Mucosa of descending colon (tissue), 3 donors: ENCODE results near the gene POLQ. TPM values are rescaled to one million over a fixed set of nuclear protein-coding genes. Genes with fewer than 3 reads are reported as not detected.
"Not testable (repeated sequence)": the region's sequence is repeated elsewhere in the genome, so short reads cannot be mapped to it uniquely, and the experiment has no call there.

ENCODE experiments used
- ATAC-seq: fragments of 200-7000 bp; cut with Tn5 transposase; one replicate; pipeline ENCODE4 v1.9.1; 2020; ENCODE audit warnings: mild to moderate bottlenecking, moderate library complexity
- DNase-seq, 3 donors: peaks; one replicate each; pipeline ENCODE4 v3.0.0-alpha.2; 2020
- H3K36me3 ChIP-seq: fragments of 200-600 bp; one replicate; pipeline ENCODE4 v1.8.0; 2021; ENCODE audit warnings: low read depth, mild to moderate bottlenecking
- H3K4me1 ChIP-seq: fragments of 200-600 bp; one replicate; pipeline ENCODE4 v1.8.0; 2021; ENCODE audit warnings: low read depth, mild to moderate bottlenecking
- H3K4me3 ChIP-seq: fragments of 200-600 bp; one replicate; pipeline ENCODE4 v1.8.0; 2021; ENCODE audit warnings: mild to moderate bottlenecking
- H3K9me3 ChIP-seq: fragments of 200-600 bp; one replicate; pipeline ENCODE4 v1.8.0; 2021; ENCODE audit warnings: mild to moderate bottlenecking
- intact Hi-C, 2 donors: fragments of 100-400 bp; cut with DNase I in 1 of 2; cut with micrococcal nuclease in 1 of 2; formaldehyde crosslinking; loops; one replicate each; pipeline versions ENCODE4 v1.11.0 to v1.11.1; 2022; cut with DNase I, micrococcal nuclease
- total RNA-seq, 3 donors: library from RNA; stranded (reverse); fragmentation: NEBNext Ultra II Directional in 2 of 3; extraction: Animal tissue kit (Norgen Biotek cat#: 25700) in 2 of 3; gene quantifications; one replicate each; pipeline versions ENCODE4 v1.2.1 to v1.2.4, GENCODE V29; 2021 to 2023
- TF ChIP-seq, protein P1 (sequence below): fragments of 200-600 bp; IDR thresholded peaks from one replicate; pipeline ENCODE4 v1.8.0; 2022; ENCODE audit warnings: antibody characterized with exemption, mild to moderate bottlenecking
- donor health status: DM: no; HTN: no; CAD: no; lungs with moderate emphysema.
- donor health status: DM: no; HTN: no; CAD: no.
- donor health status: DM: no; HTN: yes; CAD: no.

POLQ gene
- total RNA-seq, 3 donors from 2014 or later = 1.9 to 4.8 (median 3.2) TPM

- no peak overlapping the region for H3K4me3 ChIP-seq
- no peak for DNase-seq
- ATAC-seq = no peak
- H3K4me1 ChIP-seq = no peaks in the 10 kb centered on the region
- intact Hi-C loops = no loop called here
- TF ChIP-seq, protein P1, sequence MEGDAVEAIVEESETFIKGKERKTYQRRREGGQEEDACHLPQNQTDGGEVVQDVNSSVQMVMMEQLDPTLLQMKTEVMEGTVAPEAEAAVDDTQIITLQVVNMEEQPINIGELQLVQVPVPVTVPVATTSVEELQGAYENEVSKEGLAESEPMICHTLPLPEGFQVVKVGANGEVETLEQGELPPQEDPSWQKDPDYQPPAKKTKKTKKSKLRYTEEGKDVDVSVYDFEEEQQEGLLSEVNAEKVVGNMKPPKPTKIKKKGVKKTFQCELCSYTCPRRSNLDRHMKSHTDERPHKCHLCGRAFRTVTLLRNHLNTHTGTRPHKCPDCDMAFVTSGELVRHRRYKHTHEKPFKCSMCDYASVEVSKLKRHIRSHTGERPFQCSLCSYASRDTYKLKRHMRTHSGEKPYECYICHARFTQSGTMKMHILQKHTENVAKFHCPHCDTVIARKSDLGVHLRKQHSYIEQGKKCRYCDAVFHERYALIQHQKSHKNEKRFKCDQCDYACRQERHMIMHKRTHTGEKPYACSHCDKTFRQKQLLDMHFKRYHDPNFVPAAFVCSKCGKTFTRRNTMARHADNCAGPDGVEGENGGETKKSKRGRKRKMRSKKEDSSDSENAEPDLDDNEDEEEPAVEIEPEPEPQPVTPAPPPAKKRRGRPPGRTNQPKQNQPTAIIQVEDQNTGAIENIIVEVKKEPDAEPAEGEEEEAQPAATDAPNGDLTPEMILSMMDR = no peak
- H3K36me3 ChIP-seq = no peaks in the 10 kb centered on the region
- no peaks in the 10 kb centered on the region for H3K9me3 ChIP-seq
These were observed 68.2 kb downstream of the POLQ start for GRCh38 chr3:121477589-121477988.

DNA sequence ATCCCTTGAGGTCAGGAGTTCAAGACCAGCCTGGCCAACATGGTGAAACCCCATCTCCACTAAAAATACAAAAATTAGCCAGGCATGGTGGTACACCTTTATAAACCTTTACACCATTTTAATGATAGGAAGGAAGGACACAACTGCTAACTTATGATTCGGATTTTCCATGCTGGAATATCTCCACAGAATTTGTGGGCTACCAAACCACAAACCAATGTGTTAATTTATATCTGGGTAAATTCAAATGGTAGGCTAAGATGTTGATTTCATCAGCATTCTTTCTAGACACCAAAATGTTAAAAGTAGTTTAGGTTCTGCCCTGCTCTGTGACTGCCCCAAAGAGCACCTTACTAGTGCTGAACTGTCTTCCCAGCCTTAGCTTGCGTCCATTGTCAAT, 72.8 kb downstream of the POLQ start:
- Histone ChIP-seq H3K9me3 (no peaks in the 10 kb centered on the region), H3K36me3 (no peaks in the 10 kb centered on the region), H3K4me3 (no peak overlapping the region), H3K4me1 (no peaks in the 10 kb centered on the region)
- no peak for ATAC-seq
- no peak for DNase-seq
- intact Hi-C loops = no loop called here
- TF ChIP-seq, protein P1 = no peak

GRCh38 chr3:121467085-121467484, 78.7 kb downstream of the POLQ start:
- intact Hi-C loops = no loop called here
- H3K9me3 ChIP-seq = no peaks in the 10 kb centered on the region
- TF ChIP-seq, protein P1 = no peak
- DNase-seq (no peak), ATAC-seq (peak; percentile 25)
- no peaks in the 10 kb centered on the region for H3K4me1 ChIP-seq
- no peak overlapping the region for H3K4me3 ChIP-seq
- H3K36me3 ChIP-seq = no peaks in the 10 kb centered on the region

GRCh38 chr3:121463745-121464144, 82.0 kb downstream of the POLQ start:
- ATAC-seq (no peak), DNase-seq (no peak)
- intact Hi-C loops = no loop called here
- Histone ChIP-seq H3K36me3 (no peaks in the 10 kb centered on the region), H3K4me1 (no peaks in the 10 kb centered on the region), H3K9me3 (no peaks in the 10 kb centered on the region), H3K4me3 (no peak overlapping the region)
- TF ChIP-seq, protein P1 = no peak

DNA sequence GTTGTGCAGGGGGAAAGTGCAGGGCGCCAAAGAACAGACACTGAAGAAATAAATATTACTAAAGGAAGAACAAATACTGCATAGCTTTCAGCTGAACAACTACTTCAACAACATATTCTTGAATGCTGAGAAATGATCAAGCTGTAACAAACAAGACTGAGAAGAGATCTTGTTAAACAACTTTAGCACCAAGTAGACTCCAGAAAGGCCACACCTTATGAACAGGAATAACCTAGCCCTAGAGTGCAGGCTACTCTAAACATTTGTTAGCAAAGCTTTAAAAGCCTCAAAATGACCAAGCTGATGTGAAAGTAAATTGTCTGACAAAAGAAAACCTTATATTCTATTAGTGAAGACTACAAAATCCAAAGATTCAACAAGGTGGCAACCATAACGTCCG, 83.2 kb downstream of the POLQ start:
- intact Hi-C loops = no loop called here
- TF ChIP-seq, protein P1 = no peak
- Histone ChIP-seq H3K36me3 (no peaks in the 10 kb centered on the region), H3K4me3 (no peak overlapping the region), H3K4me1 (no peaks in the 10 kb centered on the region), H3K9me3 (no peaks in the 10 kb centered on the region)
- ATAC-seq (no peak), DNase-seq (no peak)

- H3K4me3 ChIP-seq, H3K36me3 ChIP-seq, intact Hi-C loops, ATAC-seq, H3K9me3 ChIP-seq, H3K4me1 ChIP-seq, DNase-seq: not testable (repeated sequence)
These were observed 94.0 kb downstream of the POLQ start for GRCh38 chr3:121451752-121452151.
